Liver (tissue), 9 donors: ENCODE measurements around the gene DNM3. TPM values are rescaled to one million over a fixed set of nuclear protein-coding genes. Genes with fewer than 3 reads are reported as not detected.
"Not testable (repeated sequence)": the region's sequence is repeated elsewhere in the genome, so short reads cannot be mapped to it uniquely, and the experiment has no call there.

Experiments used
- DNase-seq: peaks from one replicate; pipeline ENCODE4 v3.0.0-alpha.2; 2017; ENCODE audit warnings: low spot score
- H3K27ac ChIP-seq, 2 donors: one replicate each; pipeline ENCODE4 v1.7.0; 2013; ENCODE audit warnings: inconsistent platforms in 2 of 2, low read length in 2 of 2, control low read depth in 1 of 2, low read depth in 1 of 2, mild to moderate bottlenecking in 1 of 2
- H3K27me3 ChIP-seq, 4 donors: one replicate each; pipeline versions ENCODE4 v1.6.1 to v1.7.0; 2013; ENCODE audit warnings: low read length in 3 of 4, inconsistent platforms in 1 of 4, mild to moderate bottlenecking in 1 of 4, moderate library complexity in 1 of 4; ENCODE audit not compliant: control insufficient read depth in 4 of 4, insufficient read depth in 4 of 4
- H3K36me3 ChIP-seq, 4 donors: one replicate each; pipeline versions ENCODE4 v1.6.1 to v1.7.0; 2013; ENCODE audit warnings: low read length in 3 of 4, mild to moderate bottlenecking in 3 of 4, low read depth in 1 of 4, moderate library complexity in 1 of 4; ENCODE audit not compliant: control insufficient read depth in 4 of 4, insufficient read depth in 3 of 4
- H3K4me1 ChIP-seq, 4 donors: one replicate each; pipeline versions ENCODE4 v1.6.1 to v1.7.0; 2013; ENCODE audit warnings: low read length in 3 of 4, mild to moderate bottlenecking in 3 of 4, moderate library complexity in 1 of 4; ENCODE audit not compliant: control insufficient read depth in 4 of 4, insufficient read depth in 4 of 4
- H3K4me3 ChIP-seq, 3 donors: one replicate each; pipeline versions ENCODE4 v1.6.1 to v1.7.0; 2013; ENCODE audit warnings: low read length in 3 of 3, control low read depth in 1 of 3, low read depth in 1 of 3, mild to moderate bottlenecking in 1 of 3
- H3K9ac ChIP-seq, 2 donors: one replicate each; pipeline ENCODE4 v1.7.0; 2013; ENCODE audit warnings: low read length in 2 of 2, mild to moderate bottlenecking in 2 of 2, moderate library complexity in 2 of 2, control low read depth in 1 of 2, low read depth in 1 of 2
- H3K9me3 ChIP-seq, 4 donors: one replicate each; pipeline versions ENCODE4 v1.6.1 to v1.7.0; 2013; ENCODE audit warnings: low read length in 3 of 4; ENCODE audit not compliant: control insufficient read depth in 4 of 4
- ATF3 ChIP-seq: IDR thresholded peaks from 2 replicates; pipeline ENCODE4 v1.6.1; 2016; ENCODE audit warnings: antibody characterized with exemption
- CTCF ChIP-seq: fragments of 150-350 bp; IDR thresholded peaks from 2 replicates; pipeline ENCODE4 v1.5.1; 2017; ENCODE audit warnings: improper control_type of control experiment, low read depth, low read length; ENCODE audit not compliant: missing input control
- EGR1 ChIP-seq, 2 donors: IDR thresholded peaks; 2 replicates each; pipeline ENCODE4 v1.6.1; 2016 to 2018; ENCODE audit warnings: antibody characterized with exemption in 2 of 2, low read depth in 2 of 2
- FOXA1 ChIP-seq: IDR thresholded peaks from 2 replicates; pipeline ENCODE4 v1.6.1; 2016; ENCODE audit warnings: antibody characterized with exemption
- FOXA2 ChIP-seq: IDR thresholded peaks from 2 replicates; pipeline ENCODE4 v1.6.1; 2016; ENCODE audit warnings: antibody characterized with exemption
- GABPA ChIP-seq, 2 donors: IDR thresholded peaks in 1 of 2; conservative IDR thresholded peaks in 1 of 2; 2 replicates each; pipeline ENCODE4 v1.6.1; 2016; ENCODE audit warnings: antibody characterized with exemption in 2 of 2, mild to moderate bottlenecking in 1 of 2, moderate library complexity in 1 of 2
- HNF4A ChIP-seq, 2 donors: conservative IDR thresholded peaks; 2 replicates each; pipeline ENCODE4 v1.6.1; 2016; ENCODE audit warnings: antibody characterized with exemption in 2 of 2, mild to moderate bottlenecking in 2 of 2
- HNF4G ChIP-seq: IDR thresholded peaks from 2 replicates; pipeline ENCODE4 v1.6.1; 2016; ENCODE audit warnings: antibody characterized with exemption
- JUND ChIP-seq, 2 donors: IDR thresholded peaks; 2 replicates each; pipeline ENCODE4 v1.6.1; 2016; ENCODE audit warnings: antibody characterized with exemption in 2 of 2
- MAX ChIP-seq: IDR thresholded peaks from 2 replicates; pipeline ENCODE4 v1.6.1; 2016; ENCODE audit warnings: antibody characterized with exemption
- NR2F2 ChIP-seq: IDR thresholded peaks from 2 replicates; pipeline ENCODE4 v1.6.1; 2016; ENCODE audit warnings: antibody characterized with exemption
- RAD21 ChIP-seq, 2 donors: IDR thresholded peaks; 2 replicates each; pipeline ENCODE4 v1.6.1; 2016; ENCODE audit warnings: antibody characterized with exemption in 2 of 2, mild to moderate bottlenecking in 2 of 2
- REST ChIP-seq: IDR thresholded peaks from 2 replicates; pipeline ENCODE4 v1.6.1; 2016; ENCODE audit warnings: antibody characterized with exemption, mild to moderate bottlenecking
- RXRA ChIP-seq, 2 donors: IDR thresholded peaks; 2 replicates each; pipeline ENCODE4 v1.6.1; 2017 to 2018; ENCODE audit warnings: antibody characterized with exemption in 2 of 2, mild to moderate bottlenecking in 1 of 2
- SP1 ChIP-seq: IDR thresholded peaks from 2 replicates; pipeline ENCODE4 v1.6.1; 2018; ENCODE audit warnings: antibody characterized with exemption, mild to moderate bottlenecking
- TAF1 ChIP-seq: conservative IDR thresholded peaks from 2 replicates; pipeline ENCODE4 v1.6.1; 2016; ENCODE audit warnings: antibody characterized with exemption, mild to moderate bottlenecking
- YY1 ChIP-seq: IDR thresholded peaks from 2 replicates; pipeline ENCODE4 v1.6.1; 2016; ENCODE audit warnings: antibody characterized with exemption, mild to moderate bottlenecking
- ZBTB33 ChIP-seq: IDR thresholded peaks from 2 replicates; pipeline ENCODE4 v1.6.1; 2016; ENCODE audit warnings: antibody characterized with exemption
- WGBS: extraction: QIAGEN DNeasy Blood & Tissue Kit; methylation state at CpG from one replicate; pipeline ENCODE4 v1.1.7; 2013; 5-methylcytosine and 5-hydroxymethylcytosine counted together
- polyA plus RNA-seq, 2 donors: library from polyadenylated mRNA; stranded (reverse) in 1 of 2; unstranded in 1 of 2; fragments of 200-250 nt in 1 of 2; fragments of >200 nt in 1 of 2; fragmentation: Nextera tagmentation in 1 of 2; extraction: Ambion mirVana in 1 of 2; gene quantifications; one replicate each; pipeline versions ENCODE4 v1.2.1 to v1.2.3, GENCODE V29; 2013 to 2015
- total RNA-seq, 2 donors: library from RNA; depleted of rRNA; stranded (reverse); fragments of >200 nt; gene quantifications; one replicate each; pipeline ENCODE4 v1.2.3, GENCODE V29; 2014
- donor health status: healthy.
- donor health status: healthy.
- donor health status: healthy.
- donor health status: healthy.
- donor health status: healthy.

The DNM3 gene
- total and polyA plus RNA-seq, 4 donors: 0.08 to 3.2 (median 1.0) TPM

- TF ChIP-seq FOXA2: no peak
- no peak for TF ChIP-seq CTCF
- no peak for TF ChIP-seq HNF4A (conservative IDR thresholded peaks at IDR 0.05)
- TF ChIP-seq EGR1 (IDR thresholded peaks at IDR 0.05; ENCODE audit: low read depth in 2 of 2): no peak
- no peak for TF ChIP-seq TAF1
- no peak for TF ChIP-seq HNF4G
- no peak for TF ChIP-seq MAX
- no peak for TF ChIP-seq JUND (IDR thresholded peaks at IDR 0.05)
Measured at GRCh38 chr1:172431204-172431603, 589.9 kb downstream of the DNM3 start (continued).

- Histone ChIP-seq H3K4me3 (no peak overlapping the region), H3K27me3 (no peaks in the 10 kb centered on the region), H3K9ac (no peak overlapping the region), H3K36me3 (no peaks in the 10 kb centered on the region), H3K9me3 (no peaks in the 10 kb centered on the region), H3K4me1 (no peaks in the 10 kb centered on the region), H3K27ac (no peak overlapping the region)
- TF ChIP-seq ZBTB33: no peak
- TF ChIP-seq FOXA2: no peak
- no peak for TF ChIP-seq FOXA1
- TF ChIP-seq SP1: no peak
- TF ChIP-seq GABPA (IDR thresholded peaks at IDR 0.05 in 1 of 2, conservative IDR thresholded peaks at IDR 0.05 in 1 of 2): no peak
- TF ChIP-seq HNF4G: no peak
- no peak for TF ChIP-seq CTCF
- no peak for TF ChIP-seq RAD21 (IDR thresholded peaks at IDR 0.05)
- no peak for TF ChIP-seq TAF1
- TF ChIP-seq EGR1 (IDR thresholded peaks at IDR 0.05; ENCODE audit: low read depth in 2 of 2): no peak
- TF ChIP-seq ATF3: no peak
- no peak for TF ChIP-seq MAX
- TF ChIP-seq REST: no peak
- no peak for TF ChIP-seq RXRA (IDR thresholded peaks at IDR 0.05)
- no peak for TF ChIP-seq NR2F2
- no peak for TF ChIP-seq YY1
- WGBS: 73% methylated on average over 9 of the region's 9 CpGs
- no peak for DNase-seq
Measured at GRCh38 chr1:172431721-172432192, 590.5 kb downstream of the DNM3 start.

GRCh38 chr1:172437183-172437582, 595.9 kb downstream of the DNM3 start:
- not testable (repeated sequence) for H3K9me3 ChIP-seq, H3K4me3 ChIP-seq, DNase-seq, H3K4me1 ChIP-seq, H3K36me3 ChIP-seq, H3K27ac ChIP-seq, H3K9ac ChIP-seq, H3K27me3 ChIP-seq
- WGBS: 98% methylated on average over 3 of the region's 3 CpGs
